MCF 10A (cell line): ENCODE measurements around the gene RAP2B. TPM values are rescaled to one million over a fixed set of nuclear protein-coding genes. Genes with fewer than 3 reads are reported as not detected.
A peak's percentile ranks its signal among the peaks of the same experiment; 100 is the strongest.
"Not testable (repeated sequence)": the region's sequence is repeated elsewhere in the genome, so short reads cannot be mapped to it uniquely, and the experiment has no call there.

ENCODE experiments used
- BruUV-seq: library from RNA; stranded (reverse); fragments of 400-500 nt; replicated peaks from 2 replicates; lab custom pipeline; 2021; lab: Mats Ljungman, UMichigan
- CTCF ChIA-PET: fragments of 300-600 bp; sonication (Branson Sonifier 250); formaldehyde crosslinking; extraction: SDS; loops from one replicate; lab custom pipeline; 2021; ENCODE audit warnings: antibody characterized with exemption, inconsistent platforms; lab: Yijun Ruan, JAX
- POLR2A ChIA-PET: fragments of 300-600, 350-650 bp; sonication (Branson Sonifier 250); formaldehyde crosslinking; extraction: SDS; loops from one replicate; lab custom pipeline; 2020; ENCODE audit warnings: antibody characterized with exemption, inconsistent platforms; lab: Yijun Ruan, JAX
- DNase-seq: peaks from one replicate; pipeline ENCODE4 v3.0.0-alpha.2; 2018; ENCODE audit not compliant: unreplicated experiment
- H3K27ac Mint-ChIP-seq: one replicate; pipeline ENCODE4 v1.8.0; 2022; ENCODE audit warnings: mild to moderate bottlenecking, low read depth, mixed read lengths; ENCODE audit not compliant: unreplicated experiment
- H3K27me3 Mint-ChIP-seq: one replicate; pipeline ENCODE4 v1.8.0; 2022; ENCODE audit warnings: mixed read lengths; ENCODE audit not compliant: insufficient read depth, unreplicated experiment
- H3K36me3 Mint-ChIP-seq: one replicate; pipeline ENCODE4 v1.8.0; 2022; ENCODE audit warnings: mild to moderate bottlenecking, moderate library complexity, mixed read lengths; ENCODE audit not compliant: insufficient read depth, unreplicated experiment
- H3K4me1 Mint-ChIP-seq: one replicate; pipeline ENCODE4 v1.8.0; 2022; ENCODE audit warnings: mixed read lengths; ENCODE audit not compliant: insufficient read depth, unreplicated experiment
- H3K4me3 Mint-ChIP-seq: one replicate; pipeline ENCODE4 v1.8.0; 2022; ENCODE audit warnings: mild to moderate bottlenecking, moderate library complexity, mixed read lengths; ENCODE audit not compliant: unreplicated experiment
- H3K9me3 Mint-ChIP-seq: one replicate; pipeline ENCODE4 v1.8.0; 2022; ENCODE audit warnings: mixed read lengths; ENCODE audit not compliant: unreplicated experiment
- intact Hi-C: fragments of 100-400 bp; cut with micrococcal nuclease; formaldehyde crosslinking; loops from 2 replicates; pipeline ENCODE4 v1.14.1; 2022
- total RNA-seq: library from RNA; stranded (reverse); gene quantifications from 2 replicates; pipeline ENCODE4 v1.2.3, GENCODE V29; 2022
- TF ChIP-seq, protein P1 (sequence below): fragments of 200-600 bp; IDR thresholded peaks from one replicate; pipeline ENCODE4 v1.8.0; 2022; ENCODE audit warnings: antibody characterized with exemption, mild to moderate bottlenecking; ENCODE audit not compliant: unreplicated experiment

Gene RAP2B
- total RNA-seq, 1 experiment from 2014 or later: 19.3 TPM

DNA sequence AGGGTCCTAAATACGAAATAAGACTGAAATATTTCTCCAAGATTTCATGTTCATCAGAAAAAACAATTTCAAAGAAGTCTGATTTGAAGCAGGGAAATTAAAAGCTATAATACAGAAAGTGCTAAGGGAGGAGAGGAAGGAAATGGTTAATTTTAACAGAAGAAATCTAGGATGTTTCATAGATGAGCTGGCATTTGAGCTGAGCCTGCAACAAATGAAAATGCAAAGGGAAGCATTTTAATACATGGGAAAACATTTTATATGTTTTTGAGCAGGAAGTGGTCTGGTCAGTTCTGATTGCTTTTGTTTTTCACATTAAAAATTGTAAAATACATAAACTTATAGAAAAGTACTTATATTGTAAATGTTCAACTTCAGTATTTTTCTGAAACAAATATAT, 17.2 kb upstream of the RAP2B start:
- Mint-ChIP-seq H3K27ac (peak overlapping the region; percentile 90), H3K36me3 (no peaks in the 10 kb centered on the region), H3K9me3 (no peaks in the 10 kb centered on the region), H3K4me3 (no peak overlapping the region), H3K4me1 (peaks cover 30% of the 10 kb centered on the region), H3K27me3 (no peaks in the 10 kb centered on the region)
- DNase-seq: peak; percentile 34
- no TSS peak for BruUV-seq
- ChIA-PET POLR2A (interaction anchor here (0.8 to 11.3 kb wide), 8 partner anchors 14 to 102 kb away, joined by 3 to 456 read pairs (median 6); partner anchors contain the start of gene RAP2B), CTCF (no interaction called here)
- TF ChIP-seq, protein P1, sequence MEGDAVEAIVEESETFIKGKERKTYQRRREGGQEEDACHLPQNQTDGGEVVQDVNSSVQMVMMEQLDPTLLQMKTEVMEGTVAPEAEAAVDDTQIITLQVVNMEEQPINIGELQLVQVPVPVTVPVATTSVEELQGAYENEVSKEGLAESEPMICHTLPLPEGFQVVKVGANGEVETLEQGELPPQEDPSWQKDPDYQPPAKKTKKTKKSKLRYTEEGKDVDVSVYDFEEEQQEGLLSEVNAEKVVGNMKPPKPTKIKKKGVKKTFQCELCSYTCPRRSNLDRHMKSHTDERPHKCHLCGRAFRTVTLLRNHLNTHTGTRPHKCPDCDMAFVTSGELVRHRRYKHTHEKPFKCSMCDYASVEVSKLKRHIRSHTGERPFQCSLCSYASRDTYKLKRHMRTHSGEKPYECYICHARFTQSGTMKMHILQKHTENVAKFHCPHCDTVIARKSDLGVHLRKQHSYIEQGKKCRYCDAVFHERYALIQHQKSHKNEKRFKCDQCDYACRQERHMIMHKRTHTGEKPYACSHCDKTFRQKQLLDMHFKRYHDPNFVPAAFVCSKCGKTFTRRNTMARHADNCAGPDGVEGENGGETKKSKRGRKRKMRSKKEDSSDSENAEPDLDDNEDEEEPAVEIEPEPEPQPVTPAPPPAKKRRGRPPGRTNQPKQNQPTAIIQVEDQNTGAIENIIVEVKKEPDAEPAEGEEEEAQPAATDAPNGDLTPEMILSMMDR: no peak
- intact Hi-C loops: no loop called here

DNA sequence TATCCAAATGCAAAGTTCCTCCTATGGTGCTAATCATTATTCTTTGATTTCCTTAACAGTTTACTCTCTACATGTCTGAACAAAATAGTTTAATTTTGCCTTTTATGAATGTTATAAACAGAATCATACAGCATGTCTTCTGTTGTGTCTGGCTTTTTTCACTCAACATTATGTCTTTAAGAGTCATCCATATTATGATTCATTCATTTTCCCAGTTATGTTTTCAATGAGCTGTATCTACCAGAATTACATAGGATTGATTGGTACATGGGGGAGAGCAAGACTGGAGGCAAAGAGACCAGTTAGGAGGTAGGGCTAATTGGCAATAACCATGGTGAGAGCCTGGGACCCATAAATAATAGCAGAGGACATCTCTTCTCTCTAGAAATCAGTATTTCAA, 16.6 kb upstream of the RAP2B start:
- Mint-ChIP-seq H3K27me3 (no peaks in the 10 kb centered on the region), H3K36me3 (no peaks in the 10 kb centered on the region), H3K9me3 (no peaks in the 10 kb centered on the region), H3K27ac (peak overlapping the region; percentile 90), H3K4me1 (peaks cover 27% of the 10 kb centered on the region), H3K4me3 (no peak overlapping the region)
- no TSS peak for BruUV-seq
- intact Hi-C loops: no loop called here
- CTCF ChIA-PET: no interaction called here
- DNase-seq: no peak
- TF ChIP-seq, protein P1: no peak
- POLR2A ChIA-PET: interaction anchor here (1.2 to 11.3 kb wide), 4 partner anchors 14 to 102 kb away, joined by 3 to 456 read pairs (median 6); partner anchors contain the start of gene RAP2B

DNA sequence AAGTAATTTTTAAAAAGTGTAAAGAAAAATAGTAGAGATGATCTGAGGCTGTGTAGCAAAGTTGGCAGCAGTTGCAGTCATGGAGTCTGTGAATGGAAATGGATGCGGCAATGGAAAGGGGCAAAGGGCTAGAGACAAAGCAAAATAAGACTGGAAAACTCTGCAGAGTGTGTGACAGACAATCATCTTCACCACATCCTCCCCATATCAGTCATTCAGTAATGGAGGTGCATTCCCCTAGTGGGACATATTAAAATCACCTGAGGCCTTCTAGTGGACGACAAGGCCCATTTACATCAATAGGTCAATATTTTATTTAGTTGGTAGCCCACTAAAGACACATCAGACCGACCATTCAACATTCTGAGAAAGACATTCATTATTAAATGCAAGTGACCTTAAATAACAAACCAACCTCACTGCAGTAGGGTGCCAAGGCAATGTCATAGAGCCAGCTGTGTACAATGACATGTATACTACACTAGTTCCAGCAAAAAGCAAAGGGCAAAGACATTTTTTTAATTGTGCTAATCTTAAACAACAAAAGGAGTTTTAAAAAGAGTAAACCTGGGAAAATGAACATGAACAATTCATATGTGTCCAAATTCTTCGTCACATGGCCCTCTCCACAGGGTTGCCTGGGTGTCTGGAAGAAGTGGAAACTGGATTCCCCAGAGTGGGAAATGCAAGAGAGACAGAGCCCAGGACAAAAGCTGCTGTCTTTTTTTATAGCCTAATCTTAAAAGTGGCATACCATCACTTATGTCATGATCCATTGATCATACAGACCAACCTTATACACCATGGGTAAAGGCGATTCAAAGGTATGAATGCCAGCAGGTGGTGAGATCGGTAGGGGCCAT, 15.6 kb upstream of the RAP2B start:
- Mint-ChIP-seq H3K4me3 (no peak overlapping the region), H3K4me1 (peaks cover 21% of the 10 kb centered on the region), H3K9me3 (no peaks in the 10 kb centered on the region), H3K27me3 (no peaks in the 10 kb centered on the region), H3K27ac (peak overlapping the region; percentile 90), H3K36me3 (no peaks in the 10 kb centered on the region)
- DNase-seq: no peak
- TF ChIP-seq, protein P1: no peak
- BruUV-seq: no TSS peak
- ChIA-PET POLR2A (interaction anchor here (0.6 to 11.3 kb wide), 2 partner anchors 13 to 476 kb away, joined by 3 to 456 read pairs; partner anchors contain the start of gene RAP2B), CTCF (interaction anchor here (0.5 to 0.7 kb wide), 2 partner anchors 15 to 17 kb away, joined by 3 to 4 read pairs; no protein-coding TSS in a partner anchor)
- intact Hi-C loops: no loop called here

DNA sequence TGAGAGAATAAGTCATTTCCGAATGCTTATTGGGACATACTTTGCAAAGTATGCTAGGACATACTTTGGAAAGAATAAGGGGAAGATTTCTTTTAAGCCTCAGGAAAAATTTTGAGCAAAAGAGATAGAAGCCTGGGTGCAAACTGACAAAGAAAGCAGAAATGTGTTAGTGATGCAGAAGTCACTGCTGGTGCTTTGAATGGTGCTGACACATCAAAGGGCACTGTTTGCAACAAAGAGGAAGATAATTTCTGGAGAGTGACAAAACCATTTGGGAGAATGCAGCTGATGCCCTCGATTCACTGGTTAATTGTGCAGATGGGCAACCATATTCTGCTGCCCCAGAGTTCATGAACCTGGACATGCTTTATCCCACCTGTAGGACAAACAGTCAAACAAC, 11.0 kb upstream of the RAP2B start:
- Mint-ChIP-seq H3K4me3 (no peak overlapping the region), H3K9me3 (no peaks in the 10 kb centered on the region), H3K27ac (no peak overlapping the region), H3K36me3 (no peaks in the 10 kb centered on the region), H3K27me3 (no peaks in the 10 kb centered on the region), H3K4me1 (peaks cover 4% of the 10 kb centered on the region)
- no TSS peak for BruUV-seq
- ChIA-PET POLR2A (interaction anchor here (1.1 to 4.3 kb wide), 3 partner anchors 8 to 99 kb away, joined by 3 to 34 read pairs (median 4); partner anchors contain the start of gene RAP2B), CTCF (no interaction called here)
- intact Hi-C loops: no loop called here
- TF ChIP-seq, protein P1: no peak
- DNase-seq: no peak

DNA sequence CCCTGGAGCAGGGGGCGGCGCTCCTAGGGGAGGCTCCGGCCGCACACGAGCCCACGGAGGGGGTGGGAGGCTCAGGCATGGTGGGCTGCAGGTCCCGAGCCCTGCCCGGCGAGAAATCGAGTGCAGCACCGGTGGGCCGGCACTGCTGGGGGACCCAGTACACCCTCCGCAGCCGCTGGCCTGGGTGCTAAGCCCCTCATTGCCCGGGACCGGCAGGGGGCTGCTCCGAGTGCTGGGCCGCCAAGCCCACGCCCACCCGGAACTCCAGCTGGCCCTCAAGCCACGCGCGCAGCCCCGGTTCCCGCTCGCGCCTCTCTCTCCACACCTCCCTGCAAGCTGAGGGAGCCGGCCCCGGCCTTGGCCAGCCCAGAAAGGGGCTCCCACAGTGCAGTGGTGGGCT, 6.2 kb upstream of the RAP2B start:
- CTCF ChIA-PET, H3K4me3 Mint-ChIP-seq, H3K27me3 Mint-ChIP-seq, H3K36me3 Mint-ChIP-seq, BruUV-seq, H3K4me1 Mint-ChIP-seq, intact Hi-C loops, H3K9me3 Mint-ChIP-seq, DNase-seq, H3K27ac Mint-ChIP-seq: not testable (repeated sequence)
- POLR2A ChIA-PET: interaction anchor here (13.6 kb wide), 1 partner anchor 14 kb away, joined by 456 read pairs; no protein-coding TSS in a partner anchor
